HG03460 (cell line): ENCODE results near the gene PLEKHG4B.
"Not testable (repeated sequence)": the region's sequence is repeated elsewhere in the genome, so short reads cannot be mapped to it uniquely, and the experiment has no call there.

Experiments
- ATAC-seq: cut with Tn5 transposase; IDR thresholded peaks from one replicate; pipeline ENCODE4 v1.9.1; 2021; ENCODE audit not compliant: unreplicated experiment

The PLEKHG4B gene

DNA sequence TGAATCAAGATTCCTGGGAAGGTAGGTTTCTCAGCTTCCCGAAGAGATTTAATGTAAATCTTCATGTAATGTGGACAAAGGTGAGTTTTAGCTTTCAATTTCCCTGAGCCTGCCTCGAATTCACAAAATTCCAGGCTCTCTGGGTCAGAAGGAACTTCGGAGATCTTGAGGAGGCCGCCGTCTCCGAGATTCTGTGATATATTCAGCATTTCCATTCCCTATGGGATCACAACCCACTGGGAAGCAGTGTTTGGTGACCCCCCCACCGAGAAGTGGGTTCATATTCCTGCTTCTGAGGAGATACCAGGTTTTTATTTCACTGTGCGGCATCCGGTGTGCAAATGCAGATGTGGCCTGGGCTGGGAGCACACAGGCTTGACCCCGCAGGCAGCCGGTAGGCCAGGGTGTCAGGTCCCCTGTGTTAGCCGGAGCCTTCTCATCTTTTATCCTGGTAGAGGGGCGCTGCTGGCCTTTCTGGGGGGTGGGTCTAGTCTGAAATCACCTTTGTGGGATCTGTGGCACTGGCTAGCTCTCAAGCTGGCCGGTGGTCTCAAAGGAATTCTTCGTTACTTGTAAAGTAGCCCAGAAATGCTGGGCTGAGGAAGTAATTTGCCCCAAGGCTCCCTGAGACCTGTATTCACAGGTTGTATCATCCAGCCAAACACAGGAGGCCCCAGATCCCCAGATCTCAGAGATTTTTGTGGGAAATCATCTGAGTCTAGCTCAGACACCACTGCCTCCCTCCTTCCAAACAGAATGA, 1.4 kb downstream of the PLEKHG4B start:
- ATAC-seq, result no peak

DNA sequence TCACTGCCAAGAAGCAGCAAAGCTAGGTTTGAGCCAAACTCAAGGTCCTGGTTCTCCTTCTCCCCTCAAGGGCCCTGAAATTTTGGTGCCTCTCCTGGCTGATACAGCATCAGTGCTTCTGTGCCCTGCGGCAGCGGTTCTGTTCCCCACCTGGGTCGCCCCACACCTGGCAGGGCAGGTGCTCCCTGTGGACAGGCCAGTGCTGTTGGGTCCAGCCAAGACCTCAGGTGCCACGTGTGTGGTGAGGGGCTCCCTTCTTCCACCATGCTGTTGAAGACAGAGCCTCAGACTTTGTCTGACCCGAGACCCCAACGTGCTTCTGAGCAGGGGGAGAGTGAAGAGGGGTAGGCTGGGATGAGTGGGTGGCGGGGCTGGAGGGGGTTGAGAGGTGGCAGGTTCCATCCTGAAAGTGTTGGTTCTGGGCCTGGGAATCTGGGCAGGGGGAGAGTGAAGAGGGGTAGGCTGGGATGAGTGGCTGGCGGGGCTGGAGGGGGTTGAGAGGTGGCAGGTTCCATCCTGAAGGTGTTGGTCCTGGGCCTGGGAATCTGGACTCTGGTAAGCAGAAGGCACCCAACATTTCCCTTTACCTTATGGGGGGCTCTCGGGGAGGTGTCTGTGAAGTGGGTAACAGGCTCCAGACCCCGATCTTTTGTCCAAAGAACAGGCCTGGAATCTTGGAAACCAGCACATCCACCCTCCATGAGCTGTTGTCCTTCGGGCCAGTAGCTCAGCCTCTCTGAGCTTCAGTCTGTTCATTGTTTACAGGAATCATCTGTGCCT, 2.3 kb downstream of the PLEKHG4B start:
- no peak for ATAC-seq

DNA sequence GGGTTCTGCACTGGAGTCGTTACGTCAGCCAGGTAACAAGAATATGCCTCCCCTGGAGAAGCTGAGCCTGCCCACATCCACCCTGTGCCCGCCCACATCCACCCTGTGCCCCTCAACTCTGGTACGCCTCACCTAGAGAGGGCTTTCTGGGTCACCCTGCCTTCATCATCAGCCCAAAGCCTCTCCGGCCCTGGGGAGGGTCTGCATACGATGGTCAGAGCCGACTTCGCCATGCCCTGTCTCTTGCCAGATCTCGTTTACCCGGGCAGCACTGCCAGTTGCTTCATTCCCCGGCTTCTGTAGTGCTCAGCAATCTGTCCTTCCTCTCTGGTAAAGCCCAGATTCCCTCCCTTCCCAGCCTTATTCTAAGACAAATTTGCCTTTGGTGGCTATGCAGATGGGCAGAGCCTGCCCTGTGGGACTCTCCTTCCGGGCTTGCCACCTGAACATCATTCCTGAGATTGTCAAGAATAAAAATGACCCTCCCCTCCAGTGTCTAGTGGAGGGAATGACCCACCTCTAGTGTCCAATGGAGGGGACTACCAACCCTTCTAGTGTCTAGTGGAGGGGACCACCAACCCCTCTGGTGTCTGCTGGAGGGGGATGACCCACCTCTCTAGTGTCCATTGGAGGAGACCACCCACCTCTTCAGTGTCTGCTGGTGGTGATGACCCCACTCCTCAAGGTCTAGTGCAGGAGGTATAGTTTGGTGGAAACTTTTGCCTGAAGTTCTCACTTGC, 3.4 kb downstream of the PLEKHG4B start:
- no peak for ATAC-seq

DNA sequence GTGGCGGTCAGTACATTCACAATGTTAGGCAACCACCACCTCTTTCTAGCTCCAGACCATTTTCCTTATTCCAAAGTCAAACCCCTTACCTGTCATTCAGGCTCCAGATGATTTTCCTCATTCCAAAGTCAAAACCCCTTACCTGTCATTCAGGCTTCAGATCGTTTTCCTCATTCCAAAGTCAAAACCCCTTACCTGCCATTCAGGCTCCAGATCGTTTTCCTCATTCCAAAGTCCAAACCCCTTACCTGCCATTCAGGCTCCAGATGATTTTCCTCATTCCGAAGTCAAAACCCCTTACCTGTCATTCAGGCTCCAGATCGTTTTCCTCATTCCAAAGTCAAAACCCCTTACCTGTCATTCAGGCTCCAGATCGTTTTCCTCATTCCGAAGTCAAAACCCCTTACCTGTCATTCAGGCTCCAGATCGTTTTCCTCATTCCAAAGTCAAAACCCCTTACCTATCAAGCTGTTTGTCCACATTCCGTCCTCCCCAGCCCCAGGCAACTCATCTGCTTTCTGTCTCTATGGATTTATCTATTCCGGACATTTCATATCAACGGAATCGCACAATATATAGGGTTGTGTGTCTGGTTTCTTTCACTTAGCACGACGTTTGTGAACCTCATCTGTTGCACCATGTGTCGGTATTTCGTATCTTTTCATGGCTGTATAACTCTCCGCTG, 5.2 kb downstream of the PLEKHG4B start:
- no peak for ATAC-seq

DNA sequence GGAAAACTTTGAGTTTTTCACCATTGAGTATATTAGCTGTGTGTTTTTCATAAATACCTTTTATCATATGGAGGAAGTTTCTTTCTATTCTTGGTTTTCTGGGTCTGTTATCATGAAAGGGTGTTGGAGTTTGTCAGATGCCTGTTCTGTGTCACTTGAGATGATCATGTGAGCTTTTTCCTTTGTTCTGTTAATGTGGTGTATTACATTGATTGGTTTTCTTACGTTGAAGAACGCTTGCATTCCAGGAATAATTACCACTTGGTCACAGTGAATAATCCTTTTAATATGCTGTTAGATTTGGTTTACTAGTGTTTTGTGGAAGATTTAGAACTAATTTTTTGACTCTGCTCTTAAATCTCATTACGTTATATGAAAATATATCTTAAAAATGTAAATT, 7.8 kb downstream of the PLEKHG4B start:
- ATAC-seq, result no peak

DNA sequence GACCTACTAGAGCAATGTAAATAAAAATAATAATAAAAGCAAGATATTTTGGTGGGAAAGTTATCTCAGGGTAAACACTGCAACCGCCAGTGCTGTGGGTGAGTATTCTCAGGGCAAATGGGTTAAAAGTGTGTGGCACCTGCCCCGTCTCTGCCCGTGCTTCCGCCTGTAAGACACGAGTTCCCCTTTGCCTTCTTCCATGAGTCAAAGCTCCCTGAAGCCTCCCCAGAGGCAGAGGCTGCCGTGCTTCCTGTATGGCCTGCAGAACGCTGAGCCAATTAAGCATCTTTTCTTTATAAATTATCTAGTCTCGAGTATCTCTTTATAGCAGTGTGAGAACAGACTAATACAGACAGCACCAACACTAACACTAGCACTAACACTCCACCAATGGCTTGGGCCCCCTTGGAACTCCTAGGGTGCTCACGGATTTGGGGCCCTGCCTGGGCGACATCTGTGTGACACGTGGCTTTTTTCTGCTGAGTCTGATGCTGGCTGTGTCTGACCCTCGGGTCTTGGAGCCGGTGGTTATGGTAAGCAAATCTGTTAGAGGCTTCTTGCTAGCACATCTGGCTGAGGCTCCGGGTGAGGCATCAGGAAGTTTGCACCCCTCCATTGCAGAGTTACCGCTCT, 10.6 kb downstream of the PLEKHG4B start:
- ATAC-seq, result no peak

DNA sequence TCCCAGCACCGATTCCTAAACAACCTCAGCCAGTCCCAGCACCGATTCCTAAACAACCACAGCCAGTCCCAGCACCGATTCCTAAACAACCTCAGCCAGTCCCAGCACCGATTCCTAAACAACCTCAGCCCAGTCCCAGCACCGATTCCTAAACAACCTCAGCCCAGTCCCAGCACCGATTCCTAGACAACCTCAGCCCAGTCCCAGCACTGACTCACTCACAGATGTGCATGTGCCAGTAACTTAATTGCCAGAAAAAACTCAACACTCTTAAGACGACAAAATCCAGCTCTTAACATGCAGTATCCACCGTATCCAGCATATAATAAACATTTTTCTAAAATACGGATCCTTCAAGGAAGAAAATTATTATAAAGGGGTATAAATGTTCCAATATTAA, 12.1 kb downstream of the PLEKHG4B start:
- not testable (repeated sequence) for ATAC-seq

DNA sequence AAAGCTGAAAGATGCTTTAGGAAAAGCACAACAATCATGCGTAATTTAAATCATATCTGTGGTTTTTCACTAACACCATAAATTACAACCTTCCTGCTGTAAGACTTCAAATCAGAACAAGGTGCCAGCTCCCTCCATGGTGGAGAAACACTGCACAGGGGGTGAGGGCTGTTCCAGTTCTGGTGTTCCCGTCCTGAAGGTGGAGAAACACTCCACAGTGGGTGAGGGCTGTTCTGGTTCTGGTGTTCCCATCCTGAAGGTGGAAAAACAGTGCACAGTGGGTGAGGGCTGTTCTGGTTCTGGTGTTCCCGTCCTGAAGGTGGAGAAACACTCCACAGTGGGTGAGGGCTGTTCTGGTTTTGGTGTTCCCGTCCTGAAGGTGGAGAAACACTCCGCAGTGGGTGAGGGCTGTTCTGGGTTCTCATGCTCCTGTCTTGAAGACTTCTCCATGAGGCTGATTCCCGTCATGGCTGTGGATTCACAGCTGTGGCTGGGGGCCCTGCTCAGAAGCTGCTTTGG, 12.9 kb downstream of the PLEKHG4B start:
- ATAC-seq, result no peak

DNA sequence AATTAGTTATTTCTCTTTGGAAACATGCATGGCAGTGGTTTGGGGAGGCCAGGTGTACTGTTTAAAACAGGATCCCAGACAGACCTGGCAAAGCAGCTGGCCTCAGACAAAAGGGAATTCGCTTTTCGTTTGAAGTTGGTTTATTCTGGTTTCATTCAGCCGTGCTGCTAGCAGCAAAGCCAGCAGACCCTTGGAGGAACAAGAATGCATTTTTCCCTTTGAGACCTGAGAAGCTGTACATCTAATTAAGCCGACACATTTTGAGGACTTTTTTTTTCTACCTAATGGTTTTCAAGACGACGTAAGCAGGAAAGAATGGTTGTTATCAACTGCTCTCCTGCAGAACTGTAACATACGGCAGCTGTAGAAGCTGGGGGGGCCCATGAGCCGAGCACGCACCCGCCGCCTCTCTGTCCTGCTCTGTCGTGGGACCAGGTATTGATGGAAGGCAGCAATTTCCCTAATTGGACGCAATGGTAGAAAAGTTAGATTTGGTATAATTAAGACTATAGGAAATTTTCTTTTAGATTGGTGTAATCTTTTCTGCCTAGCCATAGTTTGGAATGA, 13.6 kb downstream of the PLEKHG4B start:
- no peak for ATAC-seq

DNA sequence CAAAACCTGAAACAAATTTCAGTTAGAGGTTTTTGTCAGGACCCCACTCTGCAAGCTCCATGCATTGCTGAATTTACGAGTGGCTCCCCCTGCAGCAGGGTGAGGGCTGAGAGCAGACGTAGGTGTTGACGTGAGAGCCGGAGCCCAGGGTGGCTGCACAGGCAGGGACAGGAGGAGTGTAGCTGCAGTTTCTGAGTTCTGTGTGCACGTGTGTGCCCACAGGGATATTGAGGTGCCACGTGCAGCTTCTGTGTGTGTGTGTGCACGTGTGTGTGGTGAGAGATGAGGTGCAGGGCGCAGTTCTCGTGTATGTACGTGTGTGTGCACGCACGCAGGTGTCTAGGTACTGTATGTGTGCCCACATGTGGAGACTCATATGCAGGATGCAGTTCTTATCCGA, 14.6 kb downstream of the PLEKHG4B start:
- ATAC-seq, result no peak

DNA sequence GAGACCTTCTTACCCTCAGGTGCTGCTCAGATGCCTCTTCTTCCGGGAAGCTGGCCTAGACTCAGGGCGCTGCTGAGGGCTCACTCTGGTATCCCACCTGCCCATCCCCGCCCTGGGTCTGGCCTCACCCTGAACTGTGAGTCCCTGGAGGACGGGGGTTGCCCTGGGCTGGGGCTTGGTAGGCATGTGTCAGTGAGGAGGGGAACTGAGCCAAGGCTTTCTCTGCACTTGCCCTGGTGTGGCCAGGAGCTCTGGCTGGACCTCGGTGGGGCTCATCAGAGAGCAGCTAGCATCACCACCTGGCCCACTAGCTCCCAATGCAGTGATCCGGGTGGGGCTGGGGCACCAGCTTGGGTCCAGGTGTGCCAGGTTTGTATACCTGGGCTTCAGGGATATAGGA, 15.6 kb downstream of the PLEKHG4B start:
- ATAC-seq, result no peak

DNA sequence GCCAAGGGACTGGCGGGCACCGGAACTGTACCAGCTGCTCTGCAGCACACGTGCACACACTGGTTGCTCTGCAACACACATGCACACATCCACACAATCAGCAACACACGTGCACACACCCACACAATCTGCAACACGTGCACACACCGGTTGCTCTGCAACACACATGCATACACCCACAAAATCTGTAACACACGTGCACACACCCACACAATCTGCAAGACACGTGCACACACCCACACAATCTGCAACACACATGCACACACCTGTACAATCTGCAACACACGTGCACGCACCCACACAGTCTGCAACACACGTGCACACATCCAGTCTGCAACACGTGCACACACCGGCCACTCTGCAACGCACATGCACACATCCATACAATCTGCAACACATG, 17.9 kb downstream of the PLEKHG4B start:
- ATAC-seq, result no peak

DNA sequence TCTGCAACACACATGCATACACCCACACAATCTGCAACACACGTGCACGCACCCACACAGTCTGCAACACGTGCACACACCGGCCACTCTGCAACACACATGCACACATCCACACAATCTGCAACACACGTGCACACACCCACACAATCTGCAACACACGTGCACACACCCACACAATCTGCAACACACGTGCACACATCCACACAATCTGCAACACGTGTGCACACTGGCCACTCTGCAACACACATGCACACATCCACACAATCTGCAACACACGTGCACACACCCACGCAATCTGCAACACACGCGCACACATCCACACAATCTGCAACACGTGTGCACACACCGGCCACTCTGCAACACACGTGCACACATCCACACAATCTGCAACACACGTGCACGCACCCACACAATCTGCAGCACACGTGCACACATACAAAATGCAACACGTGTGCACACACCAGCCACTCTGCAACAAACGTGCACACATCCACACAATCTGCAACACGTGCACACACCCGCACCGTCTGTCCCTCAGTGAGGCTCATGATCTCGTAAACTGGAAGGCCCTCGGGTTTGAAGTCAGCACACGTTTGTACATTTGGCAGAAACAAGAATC, 18.4 kb downstream of the PLEKHG4B start:
- no peak for ATAC-seq

DNA sequence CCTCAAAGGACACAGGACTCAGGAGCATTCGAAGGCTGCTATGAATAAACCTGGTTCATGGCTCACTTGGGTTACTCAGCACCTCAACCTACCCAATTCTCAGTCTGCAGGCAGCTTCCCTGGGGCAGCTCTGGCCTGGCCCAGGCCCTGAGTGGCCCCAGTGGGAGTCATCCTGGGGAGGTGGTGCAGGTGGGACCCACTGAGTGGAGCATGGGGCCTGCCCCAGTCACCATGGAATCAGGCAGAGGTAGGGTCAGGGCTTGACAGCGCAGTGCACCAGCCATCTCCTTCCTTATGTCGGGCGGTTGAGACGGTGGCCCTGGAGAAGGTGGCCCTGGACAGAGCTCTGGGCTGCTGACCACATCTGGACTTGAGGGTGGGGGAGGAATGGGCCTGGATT, 19.2 kb downstream of the PLEKHG4B start:
- no peak for ATAC-seq

DNA sequence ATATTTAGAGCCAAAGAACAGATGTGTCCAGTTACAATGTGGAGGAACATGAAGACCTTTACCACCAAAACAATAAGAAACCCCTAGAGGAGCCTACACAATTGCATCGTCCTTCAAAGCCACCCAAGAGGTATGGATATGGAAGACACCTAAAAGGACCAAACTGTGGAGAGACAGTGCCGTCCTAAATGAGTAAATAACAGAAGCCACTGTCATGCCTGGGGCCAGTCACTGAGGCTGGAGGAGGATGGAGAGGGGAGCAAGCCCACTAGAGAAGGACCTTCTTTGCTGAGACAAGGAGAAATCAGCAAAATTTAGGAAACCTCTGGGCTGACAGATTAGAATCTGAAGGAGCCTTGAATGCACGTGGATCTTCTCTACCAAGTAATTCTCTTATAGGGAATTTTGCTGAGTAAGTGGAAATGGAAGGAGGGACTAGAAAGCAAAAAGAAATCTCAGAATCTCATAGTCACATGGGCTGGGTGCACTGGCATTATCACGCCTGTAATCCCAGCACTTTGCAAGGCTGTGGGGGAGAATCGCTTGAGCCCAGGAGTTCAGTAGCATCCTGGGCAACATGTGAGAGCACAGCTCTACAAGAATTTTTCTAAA, 27.6 kb downstream of the PLEKHG4B start:
- ATAC-seq, result no peak

DNA sequence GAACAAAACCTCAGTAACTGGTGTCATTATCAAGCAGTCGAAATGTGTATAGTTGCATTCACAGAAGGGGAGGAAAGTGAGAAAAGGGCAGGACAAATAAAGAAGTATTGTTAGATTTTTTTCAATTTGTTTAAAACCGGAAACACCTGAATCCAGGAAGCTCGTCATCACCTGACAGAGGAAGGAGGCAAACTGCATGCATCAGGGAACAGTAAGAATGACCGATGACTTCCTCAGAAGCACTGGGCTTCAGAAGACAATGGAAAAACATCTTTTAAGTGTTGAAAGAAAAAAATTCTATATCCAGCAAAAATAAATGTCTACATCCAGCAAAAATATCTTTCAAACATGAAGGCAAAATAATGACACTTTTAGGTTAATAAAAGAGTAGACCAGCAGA, 29.5 kb downstream of the PLEKHG4B start:
- no peak for ATAC-seq

DNA sequence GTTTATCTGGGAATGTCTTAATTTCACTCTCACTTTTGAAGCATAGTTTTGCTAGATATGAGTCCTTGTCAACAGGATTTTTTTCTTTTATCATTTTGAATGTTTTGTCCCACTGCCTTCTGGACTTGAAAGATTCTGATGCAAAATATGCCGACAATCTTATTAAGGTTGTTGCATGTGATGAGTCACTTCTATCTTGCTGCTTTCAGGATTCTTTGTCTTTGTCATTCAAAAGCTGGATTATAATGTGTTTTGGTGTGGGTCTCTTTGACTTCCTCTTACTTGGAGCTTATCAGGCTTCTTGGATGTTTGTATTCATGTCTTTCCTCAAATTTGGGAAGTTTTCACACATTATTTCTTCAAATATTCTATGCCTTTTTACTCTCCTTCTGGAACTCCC, 33.8 kb downstream of the PLEKHG4B start:
- no peak for ATAC-seq

DNA sequence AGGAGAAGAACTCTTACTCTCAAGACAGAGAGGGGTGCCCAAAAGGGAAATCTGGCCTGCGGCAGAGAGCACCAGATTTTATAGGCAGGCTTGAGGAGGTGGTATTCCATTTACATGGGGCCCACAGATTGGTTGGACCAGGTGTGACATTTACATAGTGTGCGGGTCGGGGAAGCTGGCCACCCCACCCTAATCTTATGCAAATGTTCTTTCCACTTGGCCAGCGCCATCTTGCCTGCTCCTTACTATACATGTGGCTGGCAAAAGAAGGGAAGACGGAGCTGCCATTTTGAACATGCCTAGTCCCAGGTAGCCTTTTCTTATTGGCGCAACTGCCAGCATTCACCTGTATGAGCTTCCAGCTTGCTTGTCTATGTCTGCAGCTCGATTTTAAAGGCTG, 34.8 kb downstream of the PLEKHG4B start:
- ATAC-seq, result no peak

DNA sequence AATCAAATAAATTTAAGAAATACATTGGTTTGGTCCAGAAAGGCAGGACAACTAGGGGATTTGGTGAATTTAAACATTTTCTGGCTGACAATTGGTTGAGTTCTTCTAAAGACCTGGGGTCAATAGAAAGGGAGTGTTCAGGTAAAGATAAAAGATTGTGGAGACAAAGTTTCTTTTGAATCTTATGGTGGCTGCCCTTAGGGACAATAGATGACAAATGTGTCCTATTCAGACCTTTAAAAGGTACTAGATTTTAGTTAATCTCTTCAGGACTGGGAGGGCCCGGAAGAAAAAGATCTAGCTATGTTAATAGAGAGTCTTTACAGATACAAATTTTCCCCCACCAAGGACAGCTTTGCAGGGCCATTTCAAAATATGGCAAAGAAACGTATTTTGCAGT, 35.9 kb downstream of the PLEKHG4B start:
- ATAC-seq, result no peak
